DMS79 (cell line): ENCODE data around the gene ASPG.

ENCODE experiments used
- DNase-seq: peaks from one replicate; lab custom pipeline; 2025; lab: John Stamatoyannopoulos, UW

ASPG gene

DNA sequence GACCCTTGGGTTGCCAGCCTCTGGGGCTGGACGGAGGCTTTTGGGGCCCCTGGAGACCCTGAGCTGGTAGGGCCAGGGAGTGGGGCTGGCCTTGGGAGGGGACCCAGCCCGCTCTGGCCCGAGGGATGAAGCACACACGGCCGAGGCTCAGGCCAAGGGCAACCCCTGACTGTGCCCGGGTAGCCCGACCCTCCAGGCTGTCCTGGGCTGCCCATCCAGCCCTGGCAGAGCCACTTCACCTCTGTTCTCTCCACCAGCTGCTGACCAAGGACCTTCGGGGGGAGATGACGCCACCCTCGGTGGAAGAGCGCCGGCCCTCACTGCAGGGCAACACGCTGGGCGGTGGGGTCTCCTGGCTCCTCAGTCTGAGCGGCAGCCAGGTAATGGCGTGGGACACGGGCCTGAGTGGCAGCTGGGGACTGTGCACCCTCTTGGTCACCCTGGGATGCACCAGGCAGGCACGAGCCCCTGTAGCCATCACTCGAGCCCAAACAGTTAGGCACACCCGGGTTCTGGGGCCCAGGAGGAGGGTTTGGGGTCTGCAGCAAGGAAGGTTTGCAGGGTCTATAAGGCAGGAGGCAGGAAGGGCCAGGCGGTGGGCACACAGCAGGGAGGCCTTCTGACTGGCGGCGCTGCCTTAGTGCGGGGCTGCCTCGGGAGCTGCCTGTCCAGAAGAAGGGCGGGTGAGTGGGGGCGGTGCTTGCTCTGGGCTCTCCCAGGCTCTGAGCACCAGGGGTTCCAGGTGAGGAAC, 19.7 kb downstream of the ASPG start:
- DNase-seq, result no peak

DNA sequence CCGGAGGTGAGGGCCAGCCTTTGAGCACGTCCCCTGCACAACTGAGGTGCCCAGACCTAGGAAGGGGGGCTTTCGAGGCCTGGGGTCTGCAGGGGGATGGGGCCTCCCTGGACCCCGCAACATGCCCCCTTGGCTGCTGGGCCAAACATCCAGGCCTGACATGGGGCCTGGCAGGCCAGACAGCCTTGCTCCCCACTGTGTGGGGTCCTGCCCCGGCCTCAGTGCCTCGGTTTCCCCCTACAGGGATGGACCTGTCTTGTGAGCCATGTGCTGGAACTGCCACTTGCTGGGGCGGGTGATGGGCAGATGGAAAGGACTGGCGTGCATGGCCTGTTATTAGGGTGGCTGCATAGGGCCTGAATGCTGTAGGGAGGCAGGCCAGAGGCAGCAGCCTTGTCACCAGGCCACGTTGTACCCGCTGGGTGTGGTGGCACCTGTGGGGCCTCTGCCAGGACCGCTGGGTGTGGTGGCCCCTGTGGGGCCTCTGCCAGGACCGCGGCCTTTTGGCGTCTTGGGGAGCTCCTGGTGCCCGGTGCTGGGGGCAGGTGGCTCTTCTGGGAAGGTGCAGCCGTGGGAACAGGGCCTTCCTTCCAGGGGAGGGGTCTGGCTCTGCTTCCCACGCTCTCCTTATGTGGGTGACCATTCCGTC, 20.4 kb downstream of the ASPG start:
- no peak for DNase-seq

DNA sequence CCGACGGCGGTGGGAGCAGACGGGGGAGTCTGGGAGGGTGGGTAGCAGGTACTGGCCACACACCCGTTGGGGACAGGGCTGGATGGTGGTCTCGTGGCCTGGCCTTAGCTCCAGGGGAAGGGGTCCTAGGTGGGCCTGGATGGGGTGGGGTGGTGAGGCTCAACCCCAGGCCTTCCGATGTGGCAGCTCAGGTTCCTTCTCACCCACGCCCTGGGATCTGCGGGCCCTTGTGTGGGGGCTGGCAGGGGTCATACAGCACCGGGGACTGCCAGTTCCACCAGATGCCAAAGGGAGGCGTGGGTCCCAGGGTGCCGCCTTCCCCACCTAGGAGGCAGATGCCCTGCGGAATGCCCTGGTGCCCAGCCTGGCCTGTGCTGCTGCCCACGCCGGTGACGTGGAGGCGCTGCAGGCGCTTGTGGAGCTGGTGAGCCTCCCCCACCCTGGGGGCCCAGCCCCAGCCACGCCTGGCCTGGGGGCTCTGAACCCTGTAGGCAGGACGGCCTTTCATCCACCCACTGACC, 21.0 kb downstream of the ASPG start:
- no peak for DNase-seq

DNA sequence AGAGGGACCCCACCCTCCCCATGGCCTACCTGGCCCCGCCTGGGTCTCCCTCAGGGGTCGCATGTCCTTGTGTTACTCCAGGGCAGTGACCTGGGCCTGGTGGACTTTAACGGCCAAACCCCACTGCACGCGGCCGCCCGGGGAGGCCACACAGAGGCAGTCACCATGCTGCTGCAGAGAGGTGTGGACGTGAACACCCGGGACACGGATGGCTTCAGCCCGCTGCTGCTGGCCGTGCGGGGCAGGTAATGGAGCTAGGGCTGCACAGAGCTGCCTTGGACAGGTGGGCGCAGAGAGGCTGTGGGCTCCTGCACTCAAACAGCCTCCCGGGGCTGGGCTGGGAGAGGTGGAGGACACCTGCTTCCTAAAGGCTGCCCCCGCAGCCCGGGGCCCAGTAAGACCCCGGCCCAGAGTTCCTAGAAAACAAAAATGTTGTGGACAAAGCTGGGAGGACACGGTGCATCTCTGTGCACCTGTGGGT, 21.6 kb downstream of the ASPG start:
- DNase-seq, result no peak

DNA sequence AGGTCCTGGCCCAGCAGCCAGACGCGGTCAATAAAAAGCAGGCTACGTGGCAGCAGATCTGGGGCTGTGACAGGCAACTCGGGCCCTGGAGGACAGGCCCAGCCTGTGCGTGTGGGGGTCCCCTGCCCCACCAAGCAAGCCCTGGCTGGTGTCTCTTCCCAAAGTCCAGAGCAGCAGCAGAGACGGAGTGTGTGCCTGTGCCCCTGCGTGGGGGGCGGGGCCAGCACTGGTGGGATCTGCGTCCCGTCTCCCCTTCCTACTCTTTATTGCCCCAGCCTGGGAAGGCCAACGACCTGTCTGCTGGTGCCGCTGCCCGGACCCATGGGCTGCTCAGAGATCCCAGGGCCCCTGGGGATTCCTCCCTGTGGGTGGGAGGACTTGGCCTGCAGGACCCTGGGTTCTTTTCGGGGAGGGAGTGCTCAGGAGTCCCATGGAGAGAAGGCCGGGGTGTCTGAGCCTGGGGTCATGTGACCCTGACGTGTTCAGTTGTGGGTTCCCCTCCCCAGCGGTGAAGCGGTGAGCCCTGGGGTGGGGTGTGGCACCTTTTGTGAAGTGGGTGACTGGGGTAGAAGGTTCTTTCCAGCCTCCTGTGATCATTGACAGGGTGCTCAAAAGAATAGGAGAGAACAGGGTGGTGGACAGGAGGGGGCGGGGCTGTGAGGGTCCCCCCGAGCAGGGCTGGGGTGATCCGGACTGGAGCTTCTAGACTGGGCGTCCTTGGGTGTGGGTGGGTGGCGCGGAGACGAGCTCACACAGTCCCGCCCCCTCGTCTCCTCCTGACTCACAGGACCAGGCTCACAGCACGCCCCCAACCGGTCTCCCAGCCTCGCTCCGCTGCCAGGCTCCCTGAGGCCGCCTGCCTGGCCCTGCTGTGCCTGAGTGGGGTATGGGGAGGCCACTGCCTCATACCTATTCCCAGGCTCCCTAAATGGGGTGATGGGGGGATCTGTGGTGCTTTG, 22.4 kb downstream of the ASPG start:
- DNase-seq, result no peak

DNA sequence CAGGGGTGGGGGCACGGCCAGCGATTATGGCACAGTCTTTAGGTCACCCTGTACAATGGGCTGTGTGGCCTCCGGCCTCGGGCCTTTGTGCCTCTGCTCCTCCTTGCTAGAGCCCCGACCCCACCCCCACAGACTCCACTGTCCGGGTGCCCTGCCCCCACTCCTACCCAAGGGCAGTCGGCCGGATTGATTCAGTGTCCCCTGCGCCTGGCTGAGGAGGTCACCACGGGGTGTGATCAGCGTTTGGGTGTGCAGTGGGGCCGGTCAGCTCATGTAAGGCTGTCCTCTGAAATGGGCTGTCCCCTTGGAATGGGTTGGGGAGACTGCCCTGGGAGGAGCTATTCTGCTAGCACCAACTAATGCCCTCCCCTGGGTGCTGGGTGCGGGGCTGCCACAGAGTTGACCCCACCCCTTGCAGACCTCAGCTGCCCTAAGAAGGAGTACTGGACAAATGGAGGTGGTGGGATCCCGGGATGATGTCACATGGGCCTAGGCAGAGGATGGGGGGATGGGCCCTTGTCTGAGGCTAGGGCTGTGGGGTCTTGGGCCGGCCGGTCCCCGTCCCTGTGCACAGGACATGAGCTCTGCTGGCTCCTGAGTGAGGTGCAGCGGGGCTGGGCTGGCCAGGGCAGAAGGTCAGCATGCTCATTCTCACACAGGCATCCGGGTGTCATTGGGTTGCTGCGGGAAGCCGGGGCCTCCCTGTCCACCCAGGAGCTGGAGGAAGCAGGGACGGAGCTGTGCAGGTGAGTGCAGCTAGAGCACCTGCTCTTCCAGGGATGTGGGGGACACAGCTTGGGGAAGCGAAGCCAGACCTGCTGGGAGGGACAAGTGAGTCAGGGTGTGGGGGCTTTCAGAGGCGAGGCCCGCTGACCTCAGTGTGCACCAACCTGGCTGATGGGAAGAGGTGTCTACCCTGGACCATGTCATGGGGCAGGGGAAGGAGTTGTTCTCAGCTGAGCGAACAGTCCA, 23.4 kb downstream of the ASPG start:
- no peak for DNase-seq

DNA sequence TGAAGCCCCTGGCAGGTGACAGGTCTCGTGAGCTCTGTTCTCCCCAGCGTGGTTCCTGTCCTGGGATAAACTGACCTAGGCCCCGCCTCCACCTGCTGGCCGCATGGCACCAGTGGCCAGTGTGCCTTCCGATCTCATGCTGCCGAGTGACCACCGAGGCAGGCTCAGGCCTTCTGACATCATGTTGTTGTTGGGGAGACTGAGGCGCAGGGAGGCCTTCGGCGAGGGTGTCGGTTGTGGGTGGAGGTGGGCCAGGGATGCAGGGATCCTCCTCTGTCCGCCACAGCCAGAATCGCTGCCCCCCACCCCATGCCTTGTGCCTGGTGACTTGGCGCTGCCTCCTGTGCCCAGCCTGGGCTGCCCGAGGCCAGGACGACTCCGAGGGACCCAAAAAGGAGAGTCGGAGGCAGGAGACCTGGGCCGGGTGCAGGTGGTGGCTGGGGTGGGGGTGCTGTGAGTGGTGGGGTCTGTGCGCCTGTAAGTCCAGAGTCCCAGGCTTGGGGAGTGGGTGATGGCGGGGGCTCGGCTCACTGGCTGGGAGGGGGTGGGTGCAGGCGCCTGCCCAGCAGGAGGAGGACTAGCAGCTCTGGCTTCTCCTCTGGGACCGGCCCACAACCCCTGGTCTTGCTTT, 24.3 kb downstream of the ASPG start:
- DNase-seq, result no peak

DNA sequence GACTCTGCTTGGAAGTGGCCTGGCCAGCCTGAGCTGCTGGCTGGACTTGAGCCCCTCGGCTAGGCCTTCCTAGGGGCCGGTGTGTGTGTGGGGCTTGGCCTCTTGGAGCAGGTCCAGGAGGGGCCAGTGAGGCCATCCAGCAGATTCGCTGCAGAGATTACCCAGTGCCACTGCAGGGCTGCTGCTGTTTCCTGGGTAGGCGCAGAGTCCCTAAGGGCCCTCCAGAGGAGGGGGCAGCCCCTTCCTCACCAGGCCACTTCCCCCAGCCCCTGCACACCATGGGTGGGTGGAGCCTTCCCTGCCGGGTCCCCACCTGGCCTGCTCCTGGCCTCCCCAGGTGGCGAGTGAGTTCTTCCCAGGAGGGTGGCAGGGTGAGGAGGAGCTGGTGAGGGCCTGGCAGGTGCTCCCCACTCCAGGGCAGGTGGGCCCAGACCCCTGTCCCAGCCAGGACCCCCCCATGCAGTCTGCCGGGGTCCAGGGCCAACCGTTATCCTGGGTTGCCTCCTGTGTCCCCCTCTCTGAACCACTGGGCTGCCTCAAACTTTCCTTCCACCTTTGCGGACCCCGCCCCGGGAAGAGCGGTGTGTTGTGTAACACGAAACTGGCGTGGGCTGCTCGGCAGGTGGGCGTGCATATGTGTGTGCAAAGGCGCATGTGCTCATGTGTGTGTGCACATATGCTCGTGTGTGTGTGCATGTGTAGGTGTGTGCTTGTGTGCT, 25.1 kb downstream of the ASPG start:
- DNase-seq, result no peak

DNA sequence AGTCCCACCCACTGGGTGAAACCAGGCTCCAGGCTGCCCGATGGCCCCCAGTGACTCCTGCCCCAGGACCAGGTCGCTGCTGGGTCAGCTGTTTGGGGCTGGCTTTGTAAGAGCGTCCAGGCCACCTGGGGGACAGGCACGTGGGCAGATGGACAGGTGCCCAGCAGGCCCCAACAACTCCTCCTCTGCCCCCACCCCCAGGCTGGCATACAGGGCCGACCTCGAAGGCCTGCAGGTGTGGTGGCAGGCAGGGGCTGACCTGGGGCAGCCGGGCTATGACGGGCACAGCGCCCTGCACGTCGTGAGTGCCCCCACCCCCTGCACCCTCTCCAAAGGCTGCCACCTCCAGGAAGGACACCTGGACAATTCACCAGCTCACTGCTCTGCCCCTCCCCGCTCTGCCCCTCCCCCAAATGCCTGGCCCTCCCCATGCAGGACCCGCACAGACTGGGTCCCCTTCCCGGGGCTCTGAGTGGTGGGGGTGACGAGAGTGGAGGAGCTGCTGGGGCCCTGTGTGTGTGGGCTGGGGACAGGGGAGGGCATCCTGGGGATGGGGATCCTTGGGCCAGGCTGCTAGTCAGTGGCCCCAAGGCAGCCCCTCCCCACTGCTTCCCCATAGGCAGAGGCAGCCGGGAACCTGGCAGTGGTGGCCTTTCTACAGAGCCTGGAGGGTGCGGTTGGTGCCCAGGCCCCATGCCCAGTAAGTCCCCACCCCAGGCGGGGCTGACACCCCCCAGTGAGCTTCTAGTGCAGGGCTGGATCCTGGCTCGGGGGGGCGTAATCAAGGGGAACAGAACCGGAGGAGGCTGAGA, 26.0 kb downstream of the ASPG start:
- no peak for DNase-seq

DNA sequence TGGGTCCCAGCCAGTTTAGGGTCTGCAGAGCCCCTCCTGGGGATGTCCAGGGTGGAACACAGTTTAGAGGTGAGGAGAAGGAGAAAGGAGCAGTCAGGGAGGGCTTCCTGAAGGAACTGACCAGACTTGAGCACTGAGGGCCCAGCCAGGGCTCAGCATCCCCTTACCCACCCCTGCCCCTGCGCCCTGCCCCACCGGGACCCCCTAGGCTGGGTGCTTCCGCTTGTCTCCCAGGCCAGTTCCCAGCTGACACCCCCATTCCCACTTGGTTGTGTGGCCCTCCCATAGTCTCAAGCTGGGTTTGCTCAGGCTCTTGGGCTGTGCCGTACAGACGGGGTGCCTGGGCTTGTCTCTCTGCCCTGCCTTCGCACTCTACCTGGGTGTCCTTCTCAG, 26.6 kb downstream of the ASPG start:
- no peak for DNase-seq

DNA sequence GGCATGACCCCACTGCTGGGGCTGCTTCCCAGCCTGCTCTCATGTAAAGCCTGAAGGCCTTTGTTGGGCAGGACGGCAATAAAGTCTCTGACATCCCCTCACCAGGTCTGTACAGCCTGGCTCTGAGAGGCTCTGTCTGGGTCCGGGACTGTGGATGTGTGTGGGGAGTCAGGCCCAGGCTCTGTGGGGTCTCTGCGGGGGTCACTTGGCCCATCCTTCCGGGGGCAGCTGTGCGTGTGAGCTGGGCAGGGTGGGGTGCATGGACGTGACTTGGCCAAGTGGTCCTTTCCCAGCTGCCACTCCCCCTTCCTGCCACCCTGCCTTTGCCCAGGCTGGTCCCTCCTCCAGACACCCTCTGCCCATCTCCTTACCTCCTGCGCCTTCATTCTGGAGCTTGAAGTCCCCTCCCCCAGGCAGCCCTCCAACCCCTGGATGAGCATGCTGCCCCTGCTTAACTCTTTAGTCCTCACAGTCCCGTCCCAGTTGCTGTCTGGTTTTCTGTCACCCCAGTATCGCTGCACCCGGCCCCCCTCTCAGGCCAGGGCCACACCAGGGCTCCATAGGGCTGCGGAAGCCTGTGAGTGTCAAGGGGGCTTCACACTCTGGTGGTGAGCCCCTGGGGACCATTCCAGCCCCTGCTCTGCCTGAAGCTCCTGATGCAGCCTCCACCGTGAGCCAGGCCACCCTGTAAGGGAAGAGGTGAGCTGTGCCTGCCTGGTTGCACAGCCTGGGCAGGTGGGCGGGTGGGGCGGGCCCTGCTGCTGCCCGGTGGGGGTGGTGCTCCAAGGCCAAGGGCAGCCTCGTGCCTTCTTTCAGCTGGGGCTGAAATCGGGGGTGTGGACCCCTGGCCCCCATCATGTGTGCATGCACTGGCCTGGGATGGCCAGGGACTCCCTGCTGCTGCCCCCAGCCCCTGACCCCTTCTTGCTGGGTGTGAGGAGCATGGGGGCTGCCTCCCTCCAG, 27.4 kb downstream of the ASPG start:
- DNase-seq, result no peak

DNA sequence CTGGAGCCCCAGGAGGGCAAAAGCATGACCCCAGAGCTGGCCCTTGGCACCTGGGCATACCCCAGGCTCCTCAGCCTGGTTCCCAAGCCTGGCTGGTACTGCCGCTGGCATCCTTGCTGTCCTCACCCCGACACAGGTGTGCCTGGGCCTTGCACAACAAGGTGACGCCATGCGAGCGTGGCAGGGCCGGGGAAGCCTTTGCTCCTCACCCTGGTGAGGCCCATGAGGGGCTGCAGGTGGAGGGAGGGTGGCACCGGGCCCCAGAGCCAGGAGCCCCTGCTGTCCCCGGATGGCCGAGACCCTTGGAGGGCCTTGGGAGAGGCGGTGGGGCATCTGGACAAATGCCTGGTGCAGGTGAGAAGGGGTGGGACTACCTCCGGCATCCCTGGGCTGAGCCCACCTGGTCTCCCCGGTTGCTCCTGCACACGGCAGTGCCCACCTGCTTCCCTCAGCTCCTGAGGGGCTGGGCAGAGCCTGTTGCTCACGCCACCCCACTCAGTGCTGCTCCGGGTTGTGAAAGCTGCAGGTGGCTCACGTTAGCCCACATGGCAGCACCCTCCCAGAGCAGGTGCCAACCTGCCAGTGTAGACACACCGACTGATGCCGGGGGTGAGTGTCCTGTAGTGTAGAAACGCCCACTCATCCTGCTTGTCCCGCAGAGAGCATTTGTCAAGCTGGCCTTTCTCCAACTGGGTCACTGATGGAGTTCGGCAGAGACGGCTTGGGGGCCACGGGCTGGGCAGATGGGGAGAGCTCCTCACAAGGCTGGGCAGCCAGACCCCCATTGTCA, 28.3 kb downstream of the ASPG start:
- no peak for DNase-seq

DNA sequence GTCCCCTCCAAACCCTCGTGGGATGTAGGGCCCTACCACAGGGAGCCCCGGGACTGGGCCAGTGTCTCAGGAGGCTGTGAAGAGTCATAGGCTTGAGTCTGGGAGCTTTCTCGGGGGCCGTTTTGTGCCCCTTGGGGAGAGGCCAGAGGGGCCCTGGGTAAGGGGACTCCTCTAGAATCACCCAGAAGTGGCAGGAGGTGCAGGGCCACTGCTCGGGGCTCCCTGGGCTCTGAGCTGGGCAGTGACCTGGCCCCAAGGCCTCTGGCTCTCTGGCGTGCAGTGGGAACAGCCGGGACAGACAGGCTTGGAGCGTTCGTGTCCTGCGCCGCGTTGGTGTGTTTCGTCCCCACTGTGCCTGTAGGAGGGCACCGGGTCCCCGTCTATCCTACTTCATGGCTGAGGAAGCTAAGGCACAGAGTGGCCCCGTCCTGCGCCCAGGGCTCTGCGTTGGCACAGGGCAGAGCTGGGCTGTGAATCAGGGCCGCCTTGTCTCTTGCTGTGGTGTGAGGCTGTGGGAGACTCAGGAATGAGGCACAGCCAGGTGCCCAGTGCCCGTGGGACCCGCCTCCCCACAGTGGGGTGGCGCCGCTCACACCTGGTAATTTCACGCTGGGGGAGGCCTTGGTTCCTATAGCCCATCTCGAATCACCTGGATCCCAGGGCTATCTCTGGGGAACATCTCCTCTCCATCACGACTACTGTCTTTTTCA, 29.1 kb downstream of the ASPG start:
- no peak for DNase-seq

DNA sequence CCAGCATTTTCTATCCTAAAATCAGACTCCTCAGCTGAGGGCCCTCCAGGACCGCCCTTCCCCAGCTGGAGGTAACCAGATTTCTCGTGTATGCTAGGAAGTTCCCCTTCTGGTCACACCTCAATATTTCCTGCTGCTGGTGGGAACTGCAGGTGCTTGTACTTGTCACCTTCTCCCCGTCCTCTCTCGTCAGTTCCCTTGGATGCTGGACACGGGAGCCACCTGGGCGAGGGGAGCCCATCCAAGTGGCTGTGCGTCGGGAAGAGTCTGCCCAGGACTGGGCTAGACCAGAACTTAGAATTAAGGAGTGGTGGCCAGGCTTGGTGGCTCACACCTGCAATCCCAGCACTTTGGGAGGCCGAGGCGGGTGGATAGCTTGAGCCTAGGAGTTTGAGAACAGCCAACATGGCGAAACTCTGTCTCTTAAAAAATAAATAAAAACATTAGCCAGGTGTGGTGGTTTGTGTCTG, 29.7 kb downstream of the ASPG start:
- DNase-seq, result no peak

DNA sequence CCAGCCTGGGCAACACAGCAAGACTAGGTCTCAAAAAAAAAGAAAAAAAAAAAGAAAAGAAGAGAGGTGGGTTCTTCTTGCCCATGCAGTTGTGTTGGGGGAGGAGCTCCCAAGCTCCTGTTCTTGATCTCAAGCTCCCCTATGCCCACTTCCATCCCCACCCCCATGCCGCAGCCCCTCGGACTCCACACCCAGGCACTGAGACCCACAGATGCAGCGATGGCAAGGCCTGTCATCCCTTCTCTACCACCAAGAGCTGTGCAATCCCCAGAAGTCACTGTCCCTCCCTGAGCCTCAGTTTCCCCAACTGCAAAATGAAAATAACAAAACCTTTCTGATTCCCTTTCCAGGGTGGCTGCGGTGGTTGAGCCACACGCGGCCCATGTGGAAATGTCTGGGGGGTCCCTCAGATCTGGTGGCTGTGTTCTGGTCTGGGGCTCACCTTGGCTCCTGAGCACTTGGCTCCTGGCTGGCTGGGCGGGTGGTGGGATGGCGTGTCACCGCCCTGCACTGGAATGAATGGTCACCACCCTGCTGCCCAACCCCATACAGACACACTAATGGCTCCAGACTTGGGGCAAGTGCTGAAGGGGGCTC, 30.3 kb downstream of the ASPG start:
- DNase-seq, result no peak

DNA sequence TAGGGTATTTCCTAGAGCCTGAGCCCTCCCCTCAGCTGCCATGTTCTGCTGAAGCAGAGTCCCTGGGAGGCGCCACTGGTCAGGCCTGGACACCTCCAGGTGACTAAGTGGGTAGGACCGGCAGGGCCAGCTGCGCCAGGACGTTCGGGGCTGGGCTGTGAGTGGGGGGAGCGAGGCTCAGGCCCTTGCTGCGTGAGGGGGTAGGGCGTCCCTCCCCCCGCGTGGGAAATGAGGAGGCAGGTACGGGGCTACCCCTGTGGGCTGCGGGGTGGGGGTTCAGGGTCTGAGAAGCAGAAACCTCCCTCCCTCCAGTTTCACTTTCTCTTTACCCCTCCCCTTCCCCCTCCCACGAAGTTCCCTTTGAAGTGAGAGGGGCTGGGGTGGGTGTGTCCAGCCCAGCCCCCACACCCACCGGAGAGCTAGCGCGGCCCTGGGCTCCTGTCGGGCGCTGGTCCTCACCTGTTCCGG, 30.8 kb downstream of the ASPG start:
- no peak for DNase-seq
